HG03108 (cell line): ENCODE measurements around the gene FGF19.

ENCODE experiments used
- ATAC-seq: cut with Tn5 transposase; IDR thresholded peaks from one replicate; pipeline ENCODE4 v1.9.1; 2021; ENCODE audit warnings: moderate library complexity; ENCODE audit not compliant: unreplicated experiment

The FGF19 gene

DNA sequence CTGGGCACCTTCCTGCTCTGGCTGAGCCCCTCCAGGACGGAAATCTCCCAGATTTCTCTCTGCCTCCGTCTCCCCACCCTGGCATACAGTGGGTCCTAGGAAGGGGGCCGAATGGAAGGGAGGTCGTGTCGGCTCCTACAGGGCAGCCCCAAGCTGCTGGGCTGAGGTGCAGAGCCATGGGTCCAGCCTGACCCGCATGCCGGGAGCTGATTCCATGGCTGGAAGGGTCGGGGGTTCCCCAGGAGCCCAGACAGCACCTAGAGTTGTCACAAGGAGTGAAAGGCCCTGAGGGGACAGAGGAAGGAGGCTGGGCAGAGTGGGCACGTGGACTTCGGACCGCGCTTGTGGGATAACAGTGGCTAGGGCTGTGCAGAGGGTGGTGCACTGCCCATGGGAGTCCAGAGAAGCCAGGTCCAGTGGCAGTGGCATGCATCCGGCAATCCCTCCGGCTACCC, 46.3 kb downstream of the FGF19 start:
- ATAC-seq = no peak

DNA sequence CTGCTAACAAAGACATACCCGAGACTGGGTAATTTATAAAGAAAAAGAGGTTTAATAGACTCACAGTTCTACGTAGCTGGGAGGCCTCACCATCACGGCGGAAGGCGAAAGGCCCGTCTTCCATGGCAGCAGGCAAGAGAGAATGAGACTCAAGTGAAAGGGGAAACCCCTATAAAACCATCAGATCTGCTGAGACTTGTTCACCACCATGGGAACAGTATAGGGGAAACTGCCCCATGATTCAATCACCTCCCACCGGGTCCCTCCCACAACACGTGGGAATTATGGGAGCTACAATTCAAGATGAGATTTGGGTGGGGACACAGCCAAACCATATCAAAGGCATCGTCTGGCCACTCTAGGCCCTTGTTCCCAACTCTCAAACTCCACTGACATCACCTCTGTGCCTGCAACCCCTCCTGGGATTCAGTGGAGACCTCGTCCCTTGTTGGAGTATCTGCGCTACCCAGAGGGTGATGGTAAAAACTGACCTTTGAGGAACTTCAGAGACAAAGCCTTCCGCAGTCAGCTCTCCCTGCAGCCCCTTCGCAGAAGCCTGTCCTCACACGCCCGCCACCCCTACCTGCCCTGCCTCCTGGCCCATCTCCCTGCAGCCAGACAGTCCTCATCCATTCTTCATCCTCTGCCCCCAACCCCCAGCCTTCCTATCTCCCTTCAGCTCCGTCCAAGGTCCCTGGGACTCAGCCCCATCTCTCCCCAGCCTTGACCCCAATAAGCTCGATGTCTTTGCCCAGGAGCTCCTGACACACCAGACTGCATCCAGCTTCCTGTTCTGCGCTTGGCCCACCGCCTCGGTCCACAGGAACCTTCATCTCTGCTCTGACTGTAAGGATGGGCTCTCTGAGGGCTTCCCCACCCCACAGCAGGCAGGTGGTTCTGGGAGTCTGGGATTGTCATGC, 47.0 kb downstream of the FGF19 start:
- no peak for ATAC-seq

DNA sequence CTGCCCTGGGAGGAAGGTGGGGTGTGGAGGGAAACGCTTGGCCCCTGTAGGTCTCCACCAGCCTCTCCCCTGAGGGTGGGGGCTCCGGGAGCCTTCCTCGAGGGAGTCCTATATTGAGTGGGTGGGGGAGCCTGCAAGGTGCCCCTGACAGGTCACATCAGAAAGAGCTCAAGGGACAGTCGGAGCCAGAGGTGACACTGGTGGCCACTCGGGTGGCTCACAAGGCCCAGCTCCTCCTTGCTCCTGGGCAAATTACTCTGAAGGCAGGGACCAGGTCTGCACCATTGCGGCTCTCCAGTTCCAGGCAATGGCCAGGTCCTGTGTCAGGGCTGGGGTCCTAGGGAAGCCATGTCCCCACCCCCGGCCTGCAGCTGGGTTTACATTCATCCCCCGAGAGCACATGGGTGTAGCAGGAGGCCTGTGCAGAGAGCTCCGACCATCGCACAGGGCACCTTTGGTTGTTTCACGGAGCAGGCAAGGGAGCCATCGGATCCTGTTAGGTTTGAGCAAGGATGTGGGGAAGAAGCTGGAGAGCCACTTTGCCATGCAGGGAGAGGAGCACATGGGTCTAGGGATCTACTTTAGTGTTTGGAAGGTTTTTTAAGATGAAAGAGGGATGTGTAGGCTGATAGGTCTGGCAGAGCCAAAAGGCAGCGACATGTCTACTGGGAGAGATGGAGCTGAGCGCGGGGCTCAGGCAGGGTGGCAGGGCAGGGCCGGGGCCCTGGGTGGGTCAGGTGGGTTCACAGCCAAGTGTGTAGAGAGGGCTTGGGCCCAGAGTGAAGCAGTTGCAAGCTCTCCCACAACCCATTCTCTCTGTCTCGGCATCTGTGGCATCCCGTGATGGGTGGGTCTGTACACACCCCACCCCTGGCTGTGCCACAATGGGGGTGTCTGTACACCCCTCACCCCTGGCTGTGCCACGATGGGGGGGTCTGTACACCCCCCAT, 48.1 kb downstream of the FGF19 start:
- no peak for ATAC-seq

DNA sequence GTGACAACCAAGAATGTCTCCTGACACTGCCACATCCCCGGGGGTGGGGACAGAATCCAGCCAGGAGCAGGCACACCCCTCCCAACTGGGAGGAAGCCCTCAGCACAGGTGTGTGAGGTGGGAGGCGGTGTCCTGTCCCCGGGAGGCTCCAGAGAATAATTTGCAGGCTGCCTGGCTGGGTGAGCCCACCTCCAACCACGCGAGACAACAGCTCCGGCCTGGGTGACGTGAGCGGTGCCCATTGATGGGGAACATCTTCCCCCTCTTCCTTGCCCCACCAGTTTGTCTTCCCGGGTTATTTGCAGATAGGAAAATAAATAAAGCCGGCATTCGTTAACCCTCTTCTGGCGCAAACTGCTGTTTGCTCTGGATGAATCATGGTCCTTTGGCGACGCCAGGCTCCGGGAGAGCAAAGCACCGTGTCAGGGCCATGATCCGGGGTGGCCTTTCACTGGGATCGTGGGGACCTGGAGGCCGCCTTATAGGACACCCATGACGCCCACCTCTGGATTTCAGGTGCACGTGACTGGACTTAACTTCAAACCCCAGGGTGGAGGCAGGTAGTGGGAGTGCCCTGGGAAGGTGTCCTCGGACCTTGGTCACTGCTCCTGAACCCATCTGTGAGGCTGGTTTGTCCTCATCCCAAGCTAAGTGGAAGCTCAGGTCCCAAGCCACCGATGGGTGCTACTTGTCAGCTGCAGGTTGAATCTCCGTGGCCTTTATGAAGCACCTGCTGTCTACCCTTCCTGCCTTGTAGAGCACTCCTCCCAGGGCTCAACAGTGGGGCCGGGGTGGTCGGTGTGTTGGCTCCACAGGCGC, 49.0 kb downstream of the FGF19 start:
- no peak for ATAC-seq

DNA sequence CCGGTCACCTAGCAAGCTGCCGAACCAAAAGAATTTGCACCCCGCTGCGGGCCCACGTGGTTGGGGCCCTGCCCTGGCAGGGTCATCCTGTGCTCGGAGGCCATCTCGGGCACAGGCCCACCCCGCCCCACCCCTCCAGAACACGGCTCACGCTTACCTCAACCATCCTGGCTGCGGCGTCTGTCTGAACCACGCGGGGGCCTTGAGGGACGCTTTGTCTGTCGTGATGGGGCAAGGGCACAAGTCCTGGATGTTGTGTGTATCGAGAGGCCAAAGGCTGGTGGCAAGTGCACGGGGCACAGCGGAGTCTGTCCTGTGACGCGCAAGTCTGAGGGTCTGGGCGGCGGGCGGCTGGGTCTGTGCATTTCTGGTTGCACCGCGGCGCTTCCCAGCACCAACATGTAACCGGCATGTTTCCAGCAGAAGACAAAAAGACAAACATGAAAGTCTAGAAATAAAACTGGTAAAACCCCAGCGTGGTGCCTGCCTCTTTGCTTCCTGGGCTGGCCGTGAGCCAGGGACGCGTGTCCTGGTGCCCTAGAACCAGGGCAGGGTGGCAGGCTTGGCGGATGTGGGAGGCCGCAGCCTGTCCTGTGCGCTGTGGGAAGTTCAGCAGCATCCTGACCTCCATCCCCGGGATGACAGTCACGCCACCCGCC, 49.7 kb downstream of the FGF19 start:
- ATAC-seq = no peak

DNA sequence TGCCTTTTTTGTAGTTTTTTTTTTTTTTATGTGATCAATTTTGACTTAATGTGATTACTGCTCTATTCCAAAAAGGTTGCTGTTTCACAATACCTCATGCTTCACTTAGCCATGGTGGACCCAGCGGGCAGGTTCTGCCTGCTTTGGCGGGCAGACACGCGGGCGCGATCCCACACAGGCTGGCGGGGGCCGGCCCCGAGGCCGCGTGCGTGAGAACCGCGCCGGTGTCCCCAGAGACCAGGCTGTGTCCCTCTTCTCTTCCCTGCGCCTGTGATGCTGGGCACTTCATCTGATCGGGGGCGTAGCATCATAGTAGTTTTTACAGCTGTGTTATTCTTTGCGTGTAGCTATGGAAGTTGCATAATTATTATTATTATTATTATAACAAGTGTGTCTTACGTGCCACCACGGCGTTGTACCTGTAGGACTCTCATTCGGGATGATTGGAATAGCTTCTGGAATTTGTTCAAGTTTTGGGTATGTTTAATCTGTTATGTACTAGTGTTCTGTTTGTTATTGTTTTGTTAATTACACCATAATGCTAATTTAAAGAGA, 50.3 kb downstream of the FGF19 start:
- ATAC-seq = no peak

DNA sequence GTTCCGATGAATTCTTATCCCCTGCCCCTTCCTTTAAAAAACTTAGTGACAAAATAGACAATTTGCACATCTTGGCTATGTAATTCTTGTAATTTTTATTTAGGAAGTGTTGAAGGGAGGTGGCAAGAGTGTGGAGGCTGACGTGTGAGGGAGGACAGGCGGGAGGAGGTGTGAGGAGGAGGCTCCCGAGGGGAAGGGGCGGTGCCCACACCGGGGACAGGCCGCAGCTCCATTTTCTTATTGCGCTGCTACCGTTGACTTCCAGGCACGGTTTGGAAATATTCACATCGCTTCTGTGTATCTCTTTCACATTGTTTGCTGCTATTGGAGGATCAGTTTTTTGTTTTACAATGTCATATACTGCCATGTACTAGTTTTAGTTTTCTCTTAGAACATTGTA, 50.8 kb downstream of the FGF19 start:
- ATAC-seq = no peak

DNA sequence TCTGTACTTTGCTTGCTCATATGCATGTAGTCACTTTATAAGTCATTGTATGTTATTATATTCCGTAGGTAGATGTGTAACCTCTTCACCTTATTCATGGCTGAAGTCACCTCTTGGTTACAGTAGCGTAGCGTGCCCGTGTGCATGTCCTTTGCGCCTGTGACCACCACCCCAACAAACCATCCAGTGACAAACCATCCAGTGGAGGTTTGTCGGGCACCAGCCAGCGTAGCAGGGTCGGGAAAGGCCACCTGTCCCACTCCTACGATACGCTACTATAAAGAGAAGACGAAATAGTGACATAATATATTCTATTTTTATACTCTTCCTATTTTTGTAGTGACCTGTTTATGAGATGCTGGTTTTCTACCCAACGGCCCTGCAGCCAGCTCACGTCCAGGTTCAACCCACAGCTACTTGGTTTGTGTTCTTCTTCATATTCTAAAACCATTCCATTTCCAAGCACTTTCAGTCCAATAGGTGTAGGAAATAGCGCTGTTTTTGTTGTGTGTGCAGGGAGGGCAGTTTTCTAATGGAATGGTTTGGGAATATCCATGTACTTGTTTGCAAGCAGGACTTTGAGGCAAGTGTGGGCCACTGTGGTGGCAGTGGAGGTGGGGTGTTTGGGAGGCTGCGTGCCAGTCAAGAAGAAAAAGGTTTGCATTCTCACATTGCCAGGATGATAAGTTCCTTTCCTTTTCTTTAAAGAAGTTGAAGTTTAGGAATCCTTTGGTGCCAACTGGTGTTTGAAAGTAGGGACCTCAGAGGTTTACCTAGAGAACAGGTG, 51.8 kb downstream of the FGF19 start:
- ATAC-seq = no peak

DNA sequence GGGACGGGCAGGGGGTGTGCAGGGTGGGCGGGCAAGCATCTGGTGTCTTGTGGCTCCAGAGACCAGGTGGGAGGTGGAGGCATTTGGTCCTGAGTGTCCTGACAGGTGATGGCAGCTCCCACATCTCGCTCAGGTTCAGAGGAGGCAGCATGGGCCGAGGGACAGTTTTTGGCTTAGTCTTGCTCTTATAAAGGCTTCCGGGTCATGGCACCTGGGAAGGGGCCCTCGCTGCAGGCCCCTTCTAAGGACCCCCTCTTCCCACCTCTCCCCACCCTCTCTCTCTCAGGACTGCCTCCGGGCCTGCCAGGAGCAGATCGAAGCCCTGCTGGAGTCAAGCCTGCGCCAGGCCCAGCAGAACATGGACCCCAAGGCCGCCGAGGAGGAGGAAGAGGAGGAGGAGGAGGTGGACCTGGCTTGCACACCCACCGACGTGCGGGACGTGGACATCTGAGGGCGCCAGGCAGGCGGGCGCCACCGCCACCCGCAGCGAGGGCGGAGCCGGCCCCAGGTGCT, 52.9 kb downstream of the FGF19 start:
- no peak for ATAC-seq

DNA sequence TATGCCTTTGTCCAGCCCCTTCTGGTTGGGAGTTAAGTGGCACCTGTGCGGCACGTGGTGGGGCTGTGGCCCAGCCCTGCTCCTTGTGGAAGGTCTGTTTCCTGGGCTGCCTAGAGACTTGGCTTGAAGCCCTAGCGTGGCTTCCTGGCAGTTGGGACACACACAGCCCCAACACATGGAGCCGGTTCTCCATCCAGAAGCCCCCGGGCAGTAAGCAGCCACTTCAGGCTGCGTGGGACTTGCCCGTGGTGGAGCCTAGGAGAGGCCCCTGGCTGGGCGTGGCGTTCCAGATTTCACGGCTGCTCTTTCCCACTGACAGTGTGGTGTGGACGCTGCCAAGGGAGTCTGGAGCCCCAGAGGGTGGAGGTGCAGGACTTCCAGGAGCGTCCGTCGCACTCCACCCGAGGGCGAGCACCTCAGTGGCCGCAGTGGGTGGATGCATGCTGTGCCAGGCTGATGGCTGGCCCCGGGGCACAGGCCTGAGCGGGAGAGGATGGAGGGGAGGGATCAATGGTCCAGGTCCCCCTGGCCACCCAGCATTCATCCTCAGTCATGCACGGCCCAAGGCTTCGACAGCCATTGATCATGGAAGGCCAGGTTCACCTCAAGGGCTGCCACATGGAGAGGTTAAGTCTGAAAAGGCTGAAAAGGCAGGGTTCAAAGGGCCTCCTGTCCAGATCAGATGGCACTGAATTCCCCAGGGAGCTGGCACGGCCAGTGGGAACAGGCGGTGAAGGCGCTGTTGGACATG, 53.6 kb downstream of the FGF19 start:
- no peak for ATAC-seq

DNA sequence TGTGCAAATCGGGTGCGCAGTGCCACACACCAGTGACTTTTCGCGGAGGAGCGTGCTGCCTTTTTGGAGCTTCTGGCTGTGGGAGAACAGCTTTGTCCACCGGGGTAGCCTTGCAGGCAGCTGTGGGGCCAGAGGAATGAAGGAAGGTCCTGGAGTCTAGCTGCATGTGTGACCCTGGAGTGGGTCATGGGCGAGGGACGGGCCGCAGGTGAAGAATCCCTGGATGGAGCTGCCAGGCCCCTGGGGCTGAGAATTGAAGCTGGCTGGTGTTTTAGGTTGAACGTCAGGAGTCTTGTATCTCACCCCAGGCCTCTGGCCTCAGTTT, 54.3 kb downstream of the FGF19 start:
- no peak for ATAC-seq

DNA sequence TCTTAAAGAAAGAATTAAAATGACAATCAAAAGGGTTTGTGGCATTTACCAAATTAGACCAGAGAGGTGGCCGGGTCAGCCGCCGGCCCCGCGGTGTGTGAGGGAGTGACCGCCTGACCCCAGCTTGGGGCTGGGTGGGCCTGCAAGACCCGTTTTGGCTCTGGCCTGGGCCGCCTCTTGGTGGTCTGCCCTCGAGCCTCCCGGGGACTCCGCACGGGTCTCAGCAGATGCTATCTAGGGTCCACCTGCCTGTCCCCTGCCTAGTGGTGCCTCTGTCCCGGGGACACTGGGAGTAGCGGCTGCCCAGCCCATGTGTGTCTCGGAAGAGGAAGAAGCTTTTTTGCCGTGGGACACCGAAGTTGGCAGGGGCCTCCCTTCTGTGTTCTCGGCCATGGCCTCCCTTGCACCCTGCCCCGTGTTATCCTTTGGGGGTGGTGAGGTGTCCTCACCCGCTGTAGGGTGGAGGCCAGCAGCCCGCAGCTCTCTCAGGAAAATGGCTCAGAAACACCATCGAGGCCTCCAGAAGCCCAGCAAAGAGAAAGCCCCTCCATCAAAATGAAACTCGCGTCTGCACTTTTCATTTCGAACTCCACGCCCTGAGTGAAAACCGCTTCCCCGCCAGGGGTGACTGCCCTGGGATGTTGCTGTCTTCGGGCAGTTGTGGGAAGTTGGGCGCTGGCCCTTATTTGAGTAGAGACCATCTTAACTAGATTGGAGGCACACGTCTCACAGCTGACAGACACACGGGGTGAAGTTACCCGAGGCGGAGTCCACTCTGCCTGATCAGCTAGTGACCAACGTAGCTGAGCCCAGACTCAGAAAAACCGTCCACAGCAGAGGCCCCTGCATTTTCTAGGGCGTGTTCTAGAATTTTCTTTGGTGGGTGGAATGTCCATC, 54.9 kb downstream of the FGF19 start:
- ATAC-seq = no peak
